Fibroblast of upper back skin (primary cell): ENCODE data around the gene CRTC3.

Experiments
- DNase-seq: peaks from one replicate; pipeline ENCODE4 v3.0.0-alpha.2; 2013

The CRTC3 gene

GRCh38 chr15:90597577-90597976, 67.9 kb downstream of the CRTC3 start:
- DNase-seq = no peak

- DNase-seq = no peak
Measured at GRCh38 chr15:90598031-90598577, 68.4 kb downstream of the CRTC3 start.

GRCh38 chr15:90598679-90599078, 69.0 kb downstream of the CRTC3 start:
- no peak for DNase-seq

GRCh38 chr15:90599116-90599515, 69.4 kb downstream of the CRTC3 start:
- DNase-seq = no peak

- DNase-seq = no peak
Measured at GRCh38 chr15:90599644-90600043, 69.9 kb downstream of the CRTC3 start.

GRCh38 chr15:90600954-90601353, 71.2 kb downstream of the CRTC3 start:
- no peak for DNase-seq

GRCh38 chr15:90603893-90604292, 74.2 kb downstream of the CRTC3 start:
- DNase-seq = no peak

GRCh38 chr15:90606641-90607040, 76.9 kb downstream of the CRTC3 start:
- DNase-seq = no peak

- no peak for DNase-seq
Measured at GRCh38 chr15:90607361-90607760, 77.6 kb downstream of the CRTC3 start.

- DNase-seq = no peak
Measured at GRCh38 chr15:90609242-90610180, 79.8 kb downstream of the CRTC3 start.

GRCh38 chr15:90610190-90610589, 80.5 kb downstream of the CRTC3 start:
- no peak for DNase-seq

GRCh38 chr15:90611157-90611556, 81.4 kb downstream of the CRTC3 start:
- no peak for DNase-seq

GRCh38 chr15:90617171-90617570, 87.4 kb downstream of the CRTC3 start:
- DNase-seq = no peak

GRCh38 chr15:90617668-90618097, 88.0 kb downstream of the CRTC3 start:
- no peak for DNase-seq

- DNase-seq = no peak
Measured at GRCh38 chr15:90618330-90619125, 88.8 kb downstream of the CRTC3 start.

GRCh38 chr15:90619468-90619867, 89.7 kb downstream of the CRTC3 start:
- DNase-seq = no peak

GRCh38 chr15:90619939-90620338, 90.2 kb downstream of the CRTC3 start:
- DNase-seq = no peak

- DNase-seq = no peak
Measured at GRCh38 chr15:90620379-90621067, 90.8 kb downstream of the CRTC3 start.

- DNase-seq = no peak
Measured at GRCh38 chr15:90623854-90624253, 94.1 kb downstream of the CRTC3 start.

- DNase-seq = peak; percentile 29
Measured at GRCh38 chr15:90624278-90624981, 94.7 kb downstream of the CRTC3 start.

- no peak for DNase-seq
Measured at GRCh38 chr15:90625037-90625436, 95.3 kb downstream of the CRTC3 start.

GRCh38 chr15:90629217-90629616, 99.5 kb downstream of the CRTC3 start:
- DNase-seq = no peak
